ENCODE results near the gene SH3RF2. TPM values are rescaled to one million over a fixed set of nuclear protein-coding genes. Genes with fewer than 3 reads are reported as not detected.

The SH3RF2 gene
- total and polyA plus RNA-seq, 2 donors (not counting 3 experiments of a cell fraction or from before 2014, with no cell fraction given) = 0.54 to 0.84 TPM

DNA sequence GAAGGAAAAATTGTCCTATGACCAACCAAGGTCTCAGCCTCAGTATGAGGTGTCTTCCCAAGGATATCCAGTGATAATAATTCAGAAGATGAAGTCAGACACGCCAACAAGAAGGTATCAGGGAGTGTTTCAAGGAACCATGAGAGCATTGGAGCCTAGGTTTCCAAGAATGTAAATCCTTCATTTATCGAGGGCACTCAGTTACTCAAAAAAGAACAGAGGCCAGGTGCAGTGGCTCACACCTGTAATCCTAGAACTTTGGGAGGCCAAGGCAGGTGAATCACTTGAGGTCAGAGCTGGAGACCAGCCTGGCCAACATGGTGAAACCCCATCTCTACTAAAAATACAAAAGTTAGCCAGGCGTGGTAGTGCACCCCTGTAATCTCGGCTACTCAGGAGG lies 98.2 kb downstream of the SH3RF2 start:
- no peak for TF ChIP-seq GATA2 (IDR thresholded peaks at IDR 0.05; ENCODE audit: insufficient read depth, insufficient read length, low read depth, low read length)
- TF ChIP-seq MYC (IDR thresholded peaks at IDR 0.05; ENCODE audit: low read depth, low read length) = no peak
- no peak for TF ChIP-seq JUN (IDR thresholded peaks at IDR 0.05; ENCODE audit: borderline replicate concordance, insufficient read depth, insufficient read length, low read depth)
- TF ChIP-seq, protein P1, sequence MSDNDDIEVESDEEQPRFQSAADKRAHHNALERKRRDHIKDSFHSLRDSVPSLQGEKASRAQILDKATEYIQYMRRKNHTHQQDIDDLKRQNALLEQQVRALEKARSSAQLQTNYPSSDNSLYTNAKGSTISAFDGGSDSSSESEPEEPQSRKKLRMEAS (IDR thresholded peaks at IDR 0.05; ENCODE audit: insufficient read depth, insufficient read length) = no peak
- no peak for TF ChIP-seq EZH2 (IDR thresholded peaks at IDR 0.05; ENCODE audit: borderline replicate concordance, low read depth, low read length, severe bottlenecking)
- TF ChIP-seq POLR2AphosphoS5 (IDR thresholded peaks at IDR 0.05; ENCODE audit: insufficient read depth, low read depth, low read length) = no peak
- TF ChIP-seq FOS (IDR thresholded peaks at IDR 0.05; ENCODE audit: borderline replicate concordance, insufficient read depth, low read length) = no peak
- TF ChIP-seq, protein P2, sequence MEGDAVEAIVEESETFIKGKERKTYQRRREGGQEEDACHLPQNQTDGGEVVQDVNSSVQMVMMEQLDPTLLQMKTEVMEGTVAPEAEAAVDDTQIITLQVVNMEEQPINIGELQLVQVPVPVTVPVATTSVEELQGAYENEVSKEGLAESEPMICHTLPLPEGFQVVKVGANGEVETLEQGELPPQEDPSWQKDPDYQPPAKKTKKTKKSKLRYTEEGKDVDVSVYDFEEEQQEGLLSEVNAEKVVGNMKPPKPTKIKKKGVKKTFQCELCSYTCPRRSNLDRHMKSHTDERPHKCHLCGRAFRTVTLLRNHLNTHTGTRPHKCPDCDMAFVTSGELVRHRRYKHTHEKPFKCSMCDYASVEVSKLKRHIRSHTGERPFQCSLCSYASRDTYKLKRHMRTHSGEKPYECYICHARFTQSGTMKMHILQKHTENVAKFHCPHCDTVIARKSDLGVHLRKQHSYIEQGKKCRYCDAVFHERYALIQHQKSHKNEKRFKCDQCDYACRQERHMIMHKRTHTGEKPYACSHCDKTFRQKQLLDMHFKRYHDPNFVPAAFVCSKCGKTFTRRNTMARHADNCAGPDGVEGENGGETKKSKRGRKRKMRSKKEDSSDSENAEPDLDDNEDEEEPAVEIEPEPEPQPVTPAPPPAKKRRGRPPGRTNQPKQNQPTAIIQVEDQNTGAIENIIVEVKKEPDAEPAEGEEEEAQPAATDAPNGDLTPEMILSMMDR (IDR thresholded peaks at IDR 0.05; ENCODE audit: extremely low read depth in 1 of 2, insufficient read depth in 1 of 2, low read depth in 1 of 2, low read length in 2 of 2) = no peak
- TF ChIP-seq POLR2A (IDR thresholded peaks at IDR 0.05; ENCODE audit: low read depth, low read length) = no peak
- DNase-seq (ENCODE audit: low read depth, low spot score) (no peak), FAIRE-seq (no peak)
- Histone ChIP-seq H3K79me2 (ENCODE audit: control insufficient read depth, insufficient read depth, low read length) (no peaks in the 10 kb centered on the region), H3K9me1 (replicated peaks; ENCODE audit: control insufficient read depth, extremely low read depth, insufficient read depth, low read length) (no peaks in the 10 kb centered on the region), H3K4me3 (replicated peaks in 1 of 3; ENCODE audit: insufficient read depth in 1 of 3, low read depth in 1 of 3, low read length in 3 of 3) (no peak overlapping the region), H2AFZ (ENCODE audit: low read depth, low read length) (no peak overlapping the region), H3K4me1 (ENCODE audit: control insufficient read depth, extremely low read depth, insufficient read depth, low read length) (no peaks in the 10 kb centered on the region), H3K9me3 (replicated peaks; ENCODE audit: control insufficient read depth, insufficient read depth, low read length) (no peaks in the 10 kb centered on the region), H3K27me3 (ENCODE audit: control insufficient read depth in 2 of 2, insufficient read depth in 2 of 2, low read length in 2 of 2) (peaks cover 0 to 3% of the 10 kb centered on the region in 2 experiments), H3K27ac (ENCODE audit: insufficient read depth, low read depth, low read length) (no peak overlapping the region), H3K9ac (replicated peaks; ENCODE audit: extremely low read depth, insufficient read depth, low read length) (no peak overlapping the region), H4K20me1 (replicated peaks; ENCODE audit: control insufficient read depth, extremely low read depth, insufficient read depth, low read length) (no peaks in the 10 kb centered on the region), H3K36me3 (ENCODE audit: control insufficient read depth in 2 of 2, extremely low read depth in 1 of 2, insufficient read depth in 2 of 2, low read length in 2 of 2) (no peaks in the 10 kb centered on the region), H3K4me2 (ENCODE audit: insufficient read depth, low read length) (no peak overlapping the region)
- intact Hi-C loops (cut with micrococcal nuclease) (no loop called here), dilution Hi-C loops (cut with MboI; ENCODE audit: extremely low pct_ligation_motif_present, low sequenced_read_pairs) (no loop called here)
- POLR2A ChIA-PET = no interaction called here
- no TSS peak for BruUV-seq (replicated peaks)
- CTCF ChIA-PET = no interaction called here
